Mucosa of descending colon (tissue), 3 donors: ENCODE results near the gene JMJD1C. TPM values are rescaled to one million over a fixed set of nuclear protein-coding genes. Genes with fewer than 3 reads are reported as not detected.

Experiments
- ATAC-seq: fragments of 200-7000 bp; cut with Tn5 transposase; one replicate; pipeline ENCODE4 v1.9.1; 2020; ENCODE audit warnings: mild to moderate bottlenecking, moderate library complexity
- DNase-seq, 3 donors: peaks; one replicate each; pipeline ENCODE4 v3.0.0-alpha.2; 2020
- H3K36me3 ChIP-seq: fragments of 200-600 bp; one replicate; pipeline ENCODE4 v1.8.0; 2021; ENCODE audit warnings: low read depth, mild to moderate bottlenecking
- H3K4me1 ChIP-seq: fragments of 200-600 bp; one replicate; pipeline ENCODE4 v1.8.0; 2021; ENCODE audit warnings: low read depth, mild to moderate bottlenecking
- H3K4me3 ChIP-seq: fragments of 200-600 bp; one replicate; pipeline ENCODE4 v1.8.0; 2021; ENCODE audit warnings: mild to moderate bottlenecking
- H3K9me3 ChIP-seq: fragments of 200-600 bp; one replicate; pipeline ENCODE4 v1.8.0; 2021; ENCODE audit warnings: mild to moderate bottlenecking
- intact Hi-C, 2 donors: fragments of 100-400 bp; cut with DNase I in 1 of 2; cut with micrococcal nuclease in 1 of 2; formaldehyde crosslinking; loops; one replicate each; pipeline versions ENCODE4 v1.11.0 to v1.11.1; 2022; cut with DNase I, micrococcal nuclease
- total RNA-seq, 3 donors: library from RNA; stranded (reverse); fragmentation: NEBNext Ultra II Directional in 2 of 3; extraction: Animal tissue kit (Norgen Biotek cat#: 25700) in 2 of 3; gene quantifications; one replicate each; pipeline versions ENCODE4 v1.2.1 to v1.2.4, GENCODE V29; 2021 to 2023
- TF ChIP-seq, protein P1 (sequence below): fragments of 200-600 bp; IDR thresholded peaks from one replicate; pipeline ENCODE4 v1.8.0; 2022; ENCODE audit warnings: antibody characterized with exemption, mild to moderate bottlenecking
- donor health status: DM: no; HTN: no; CAD: no; lungs with moderate emphysema.
- donor health status: DM: no; HTN: no; CAD: no.
- donor health status: DM: no; HTN: yes; CAD: no.

JMJD1C gene
- total RNA-seq, 3 donors from 2014 or later = 54.1 to 83.8 (median 82.1) TPM

DNA sequence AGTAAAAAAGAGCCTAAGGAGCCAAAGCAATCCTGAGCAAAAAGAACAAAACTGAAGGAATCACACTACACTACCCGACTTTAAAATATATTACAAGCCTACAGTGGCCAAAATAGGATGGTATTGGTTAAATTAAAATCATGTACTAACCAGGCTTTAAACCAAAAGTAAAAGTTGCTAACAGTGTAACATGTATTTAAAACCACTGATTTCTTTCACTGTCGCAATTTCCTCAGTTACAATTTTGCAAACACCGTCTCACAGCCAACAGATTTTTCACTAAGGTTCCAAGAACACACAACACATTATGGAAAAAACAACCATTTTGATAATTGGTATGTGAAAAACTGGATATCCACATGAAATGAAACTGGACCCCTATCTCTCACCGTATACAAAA, 74.0 kb downstream of the JMJD1C start:
- no peak for DNase-seq
- TF ChIP-seq, protein P1, sequence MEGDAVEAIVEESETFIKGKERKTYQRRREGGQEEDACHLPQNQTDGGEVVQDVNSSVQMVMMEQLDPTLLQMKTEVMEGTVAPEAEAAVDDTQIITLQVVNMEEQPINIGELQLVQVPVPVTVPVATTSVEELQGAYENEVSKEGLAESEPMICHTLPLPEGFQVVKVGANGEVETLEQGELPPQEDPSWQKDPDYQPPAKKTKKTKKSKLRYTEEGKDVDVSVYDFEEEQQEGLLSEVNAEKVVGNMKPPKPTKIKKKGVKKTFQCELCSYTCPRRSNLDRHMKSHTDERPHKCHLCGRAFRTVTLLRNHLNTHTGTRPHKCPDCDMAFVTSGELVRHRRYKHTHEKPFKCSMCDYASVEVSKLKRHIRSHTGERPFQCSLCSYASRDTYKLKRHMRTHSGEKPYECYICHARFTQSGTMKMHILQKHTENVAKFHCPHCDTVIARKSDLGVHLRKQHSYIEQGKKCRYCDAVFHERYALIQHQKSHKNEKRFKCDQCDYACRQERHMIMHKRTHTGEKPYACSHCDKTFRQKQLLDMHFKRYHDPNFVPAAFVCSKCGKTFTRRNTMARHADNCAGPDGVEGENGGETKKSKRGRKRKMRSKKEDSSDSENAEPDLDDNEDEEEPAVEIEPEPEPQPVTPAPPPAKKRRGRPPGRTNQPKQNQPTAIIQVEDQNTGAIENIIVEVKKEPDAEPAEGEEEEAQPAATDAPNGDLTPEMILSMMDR = no peak
- H3K4me3 ChIP-seq = no peak overlapping the region
- intact Hi-C loops = no loop called here
- H3K9me3 ChIP-seq = no peaks in the 10 kb centered on the region
- no peak for ATAC-seq
- H3K4me1 ChIP-seq = peaks cover 7% of the 10 kb centered on the region
- H3K36me3 ChIP-seq = no peaks in the 10 kb centered on the region

DNA sequence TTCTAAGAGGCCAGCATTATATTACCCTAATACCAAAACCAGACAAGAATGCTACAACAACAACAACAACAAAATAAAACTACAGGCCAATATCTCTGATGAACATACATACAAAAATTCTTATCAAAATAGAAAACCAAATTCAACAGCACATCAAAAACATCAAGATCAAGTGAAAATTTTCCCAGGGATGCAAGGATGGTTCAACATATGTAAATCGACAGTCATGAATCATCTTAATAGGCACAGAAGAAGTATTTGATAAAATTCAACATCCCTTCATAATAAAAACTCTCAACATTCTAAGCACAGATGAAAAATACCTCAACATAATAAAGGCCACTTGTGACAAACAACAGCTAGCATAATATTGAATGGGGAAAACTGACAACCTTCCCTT, 75.3 kb downstream of the JMJD1C start:
- H3K4me1 ChIP-seq = peaks cover 7% of the 10 kb centered on the region
- ATAC-seq = no peak

DNA sequence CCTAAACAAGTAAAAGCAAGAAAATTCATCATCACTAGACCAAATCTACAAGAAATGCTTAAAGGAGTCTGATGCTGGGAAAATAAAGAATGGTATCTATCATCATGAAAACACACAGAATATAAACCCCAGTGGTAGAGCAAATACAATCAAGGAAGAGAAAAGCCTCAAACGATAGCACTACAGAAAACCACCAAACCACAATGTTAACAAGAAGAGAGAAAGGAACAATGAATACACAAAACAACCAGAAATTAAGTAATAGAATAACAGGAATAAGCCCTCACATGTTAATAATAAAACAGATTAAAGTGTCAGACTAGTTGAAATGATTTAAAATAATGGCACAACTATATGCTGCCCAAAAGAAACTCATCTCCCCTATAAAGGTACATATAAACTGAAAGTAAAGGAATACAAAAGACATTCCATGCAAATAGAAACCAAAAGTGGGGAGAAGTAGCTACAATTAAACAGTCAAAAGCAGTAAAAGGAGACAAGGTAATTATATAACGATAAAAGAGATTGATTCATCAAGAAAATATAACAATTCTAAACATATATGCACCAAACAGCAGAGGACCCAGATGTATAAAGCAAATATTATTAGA, 77.3 kb downstream of the JMJD1C start:
- no peaks in the 10 kb centered on the region for H3K9me3 ChIP-seq
- H3K4me1 ChIP-seq = peaks cover 7% of the 10 kb centered on the region
- ATAC-seq (peak; percentile 50), DNase-seq (no peak)
- TF ChIP-seq, protein P1 = no peak
- intact Hi-C loops = no loop called here
- no peaks in the 10 kb centered on the region for H3K36me3 ChIP-seq
- no peak overlapping the region for H3K4me3 ChIP-seq

More for the DNA sequence above, 75.3 kb downstream of the JMJD1C start:
- H3K9me3 ChIP-seq = no peaks in the 10 kb centered on the region
- intact Hi-C loops = no loop called here
- no peaks in the 10 kb centered on the region for H3K36me3 ChIP-seq
- H3K4me3 ChIP-seq = no peak overlapping the region
- DNase-seq = no peak
- TF ChIP-seq, protein P1 = no peak

DNA sequence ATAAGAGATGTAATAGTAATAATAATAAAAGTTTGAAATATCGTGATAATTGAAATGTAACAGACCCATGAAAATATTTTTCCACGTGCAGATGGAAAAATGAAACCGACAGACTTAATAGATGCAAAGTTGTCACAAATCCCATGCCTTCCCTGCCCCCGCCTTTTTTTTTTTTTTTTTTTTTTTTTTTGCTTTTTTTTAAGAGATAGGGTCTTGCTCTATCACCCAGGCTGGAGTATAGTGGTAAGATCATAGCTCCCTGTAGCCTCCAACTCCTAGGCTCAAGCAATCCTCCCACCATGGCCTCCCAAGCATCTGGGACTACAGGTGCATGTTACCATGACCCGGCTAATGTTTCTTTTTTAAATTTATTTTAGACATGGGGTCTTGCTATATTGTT, 80.5 kb downstream of the JMJD1C start:
- H3K4me1 ChIP-seq = peaks cover 7% of the 10 kb centered on the region
- DNase-seq (no peak), ATAC-seq (no peak)
- TF ChIP-seq, protein P1 = no peak
- intact Hi-C loops = no loop called here
- no peaks in the 10 kb centered on the region for H3K36me3 ChIP-seq
- no peak overlapping the region for H3K4me3 ChIP-seq
- H3K9me3 ChIP-seq = no peaks in the 10 kb centered on the region

DNA sequence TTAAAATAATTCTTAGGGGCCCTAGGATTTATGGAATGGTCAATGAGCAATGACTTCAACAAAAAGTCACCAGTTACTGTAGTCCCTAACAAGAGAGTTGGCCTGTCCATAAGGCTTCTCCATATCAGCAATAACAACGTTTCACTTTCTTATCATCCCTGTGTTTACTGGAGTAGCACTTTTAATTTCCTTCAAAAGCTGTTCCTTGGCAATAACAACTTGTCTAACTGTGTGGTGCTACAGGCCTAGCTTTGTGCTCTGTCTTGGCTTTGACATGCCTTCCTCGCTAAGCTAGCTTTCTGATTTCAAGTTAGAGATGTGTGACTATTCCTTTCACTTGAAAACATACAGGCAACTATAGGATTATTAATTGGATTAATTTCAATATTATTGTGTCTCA, 81.1 kb downstream of the JMJD1C start:
- Histone ChIP-seq H3K9me3 (no peaks in the 10 kb centered on the region), H3K36me3 (no peaks in the 10 kb centered on the region), H3K4me3 (no peak overlapping the region), H3K4me1 (peaks cover 7% of the 10 kb centered on the region)
- intact Hi-C loops = no loop called here
- no peak for DNase-seq
- ATAC-seq = no peak
- TF ChIP-seq, protein P1 = no peak

DNA sequence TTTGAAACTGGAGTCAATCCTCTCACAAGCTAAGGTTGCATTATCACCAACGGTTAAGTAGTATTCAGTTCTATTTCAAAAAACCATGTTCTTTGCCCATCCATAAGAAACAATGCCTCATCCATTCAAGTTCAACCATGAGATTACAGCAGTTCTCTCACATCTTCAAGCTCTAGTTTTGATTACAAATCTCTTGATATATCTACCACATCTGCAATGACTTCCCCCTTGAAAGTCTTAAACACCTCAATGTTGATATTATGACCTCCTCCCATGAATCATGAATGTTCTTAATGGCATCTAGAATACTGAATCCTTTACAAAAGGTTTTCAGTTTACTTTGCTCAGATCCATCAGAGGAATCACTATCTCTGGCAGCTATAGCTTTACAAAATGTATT, 81.8 kb downstream of the JMJD1C start:
- peaks cover 8% of the 10 kb centered on the region for H3K4me1 ChIP-seq
- TF ChIP-seq, protein P1 = no peak
- no peak overlapping the region for H3K4me3 ChIP-seq
- H3K36me3 ChIP-seq = no peaks in the 10 kb centered on the region
- no peak for ATAC-seq
- DNase-seq = no peak
- intact Hi-C loops = no loop called here
- H3K9me3 ChIP-seq = no peaks in the 10 kb centered on the region
